ENCODE results near the gene CCDC3.

The CCDC3 gene

DNA sequence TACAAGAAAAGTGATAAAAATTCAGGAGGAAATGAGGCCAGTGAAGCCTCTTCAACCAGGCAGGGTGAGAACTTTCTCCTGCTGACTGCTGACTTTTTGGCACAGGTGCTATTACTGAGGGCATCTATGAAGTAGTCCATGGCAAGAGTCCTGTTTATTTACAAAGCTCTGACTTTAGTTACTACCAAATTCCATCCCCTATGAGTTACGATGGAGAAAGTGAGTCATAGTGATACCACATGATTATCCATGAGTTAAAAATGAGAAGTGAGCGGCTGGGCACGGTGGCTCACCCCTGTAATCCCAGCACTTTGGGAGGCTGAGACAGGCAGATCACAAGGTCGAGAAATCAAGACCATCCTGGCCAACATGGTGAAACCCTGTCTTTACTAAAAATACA is 19.9 kb downstream of the CCDC3 start:
- no peak overlapping the region for H3K4me3 ChIP-seq (ENCODE audit: low read length)
- DNase-seq (ENCODE audit: low read depth), result no peak
- TF ChIP-seq, protein P1, sequence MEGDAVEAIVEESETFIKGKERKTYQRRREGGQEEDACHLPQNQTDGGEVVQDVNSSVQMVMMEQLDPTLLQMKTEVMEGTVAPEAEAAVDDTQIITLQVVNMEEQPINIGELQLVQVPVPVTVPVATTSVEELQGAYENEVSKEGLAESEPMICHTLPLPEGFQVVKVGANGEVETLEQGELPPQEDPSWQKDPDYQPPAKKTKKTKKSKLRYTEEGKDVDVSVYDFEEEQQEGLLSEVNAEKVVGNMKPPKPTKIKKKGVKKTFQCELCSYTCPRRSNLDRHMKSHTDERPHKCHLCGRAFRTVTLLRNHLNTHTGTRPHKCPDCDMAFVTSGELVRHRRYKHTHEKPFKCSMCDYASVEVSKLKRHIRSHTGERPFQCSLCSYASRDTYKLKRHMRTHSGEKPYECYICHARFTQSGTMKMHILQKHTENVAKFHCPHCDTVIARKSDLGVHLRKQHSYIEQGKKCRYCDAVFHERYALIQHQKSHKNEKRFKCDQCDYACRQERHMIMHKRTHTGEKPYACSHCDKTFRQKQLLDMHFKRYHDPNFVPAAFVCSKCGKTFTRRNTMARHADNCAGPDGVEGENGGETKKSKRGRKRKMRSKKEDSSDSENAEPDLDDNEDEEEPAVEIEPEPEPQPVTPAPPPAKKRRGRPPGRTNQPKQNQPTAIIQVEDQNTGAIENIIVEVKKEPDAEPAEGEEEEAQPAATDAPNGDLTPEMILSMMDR (conservative IDR thresholded peaks at IDR 0.05; ENCODE audit: low read length), result no peak

- TF ChIP-seq, protein P1 (conservative IDR thresholded peaks at IDR 0.05; ENCODE audit: low read length), result no peak
- no peak for DNase-seq (ENCODE audit: low read depth)
- no peak overlapping the region for H3K4me3 ChIP-seq (ENCODE audit: low read length)
These were observed 20.7 kb downstream of the CCDC3 start for GRCh38 chr10:12980713-12981306.

GRCh38 chr10:12980102-12980661 is 21.3 kb downstream of the CCDC3 start:
- TF ChIP-seq, protein P1 (conservative IDR thresholded peaks at IDR 0.05; ENCODE audit: low read length), result no peak
- no peak for DNase-seq (ENCODE audit: low read depth)
- H3K4me3 ChIP-seq (ENCODE audit: low read length), result no peak overlapping the region

GRCh38 chr10:12978891-12979290 is 22.6 kb downstream of the CCDC3 start:
- DNase-seq (ENCODE audit: low read depth), result no peak
- TF ChIP-seq, protein P1 (conservative IDR thresholded peaks at IDR 0.05; ENCODE audit: low read length), result no peak

DNA sequence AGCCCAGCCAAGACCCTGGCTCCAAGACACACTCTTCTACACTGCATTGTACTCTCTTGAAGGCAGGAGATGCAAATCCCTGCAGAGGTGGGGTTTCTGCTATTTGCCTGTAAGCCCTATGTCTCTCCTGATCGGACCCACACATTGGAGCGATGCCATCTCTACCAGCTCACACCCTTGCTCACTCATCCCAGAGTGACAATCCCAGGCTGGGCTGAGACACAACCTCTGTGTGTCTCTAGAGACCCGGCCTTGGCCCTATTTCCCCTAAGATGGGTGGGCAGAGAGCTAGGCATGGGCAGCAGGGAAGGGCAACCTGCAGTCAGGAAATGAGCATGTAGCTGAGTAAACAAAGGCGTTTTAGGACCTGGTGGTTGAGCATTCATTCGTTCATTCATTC is 25.6 kb downstream of the CCDC3 start:
- TF ChIP-seq, protein P1 (conservative IDR thresholded peaks at IDR 0.05; ENCODE audit: low read length), result no peak
- DNase-seq (ENCODE audit: low read depth), result no peak
- no peak overlapping the region for H3K4me3 ChIP-seq (ENCODE audit: low read length)

More at GRCh38 chr10:12978891-12979290, 22.6 kb downstream of the CCDC3 start:
- H3K4me3 ChIP-seq (ENCODE audit: low read length), result no peak overlapping the region

DNA sequence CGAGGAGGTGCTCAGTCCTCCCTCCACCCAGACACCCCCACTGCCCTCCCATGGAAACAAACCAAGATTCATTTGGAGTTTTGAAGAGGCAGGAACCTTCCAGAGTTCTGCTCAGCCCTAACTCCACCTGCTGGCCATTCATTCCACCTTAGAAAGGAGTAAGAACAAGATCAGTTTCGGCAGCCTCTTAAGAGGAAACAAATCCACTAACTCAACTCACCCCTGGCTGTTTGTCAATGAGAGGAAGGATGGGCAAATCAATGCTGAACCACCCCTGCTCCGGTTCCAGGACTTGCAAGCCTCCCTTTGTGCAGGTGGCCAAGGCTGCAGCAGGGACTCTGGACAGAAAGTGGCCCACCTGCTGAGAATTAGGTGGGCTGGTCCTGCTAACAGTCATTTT is 26.2 kb downstream of the CCDC3 start:
- H3K4me3 ChIP-seq (ENCODE audit: low read length), result no peak overlapping the region
- TF ChIP-seq, protein P1 (conservative IDR thresholded peaks at IDR 0.05; ENCODE audit: low read length), result no peak
- DNase-seq (ENCODE audit: low read depth), result no peak

GRCh38 chr10:12974491-12975199 is 26.9 kb downstream of the CCDC3 start:
- TF ChIP-seq, protein P1 (conservative IDR thresholded peaks at IDR 0.05; ENCODE audit: low read length), result no peak
- H3K4me3 ChIP-seq (ENCODE audit: low read length), result no peak overlapping the region
- DNase-seq (ENCODE audit: low read depth), result no peak

Measured in AG10803 (cell line).